Adrenal gland (tissue), 5 donors: ENCODE results near the gene ABCD1.
"Not testable (repeated sequence)": the region's sequence is repeated elsewhere in the genome, so short reads cannot be mapped to it uniquely, and the experiment has no call there.

Experiments
- POLR2A ChIP-seq, 2 donors: fragments of 450-650 bp; IDR thresholded peaks; one replicate each; pipeline ENCODE4 v1.6.1; 2017; ENCODE audit warnings: antibody characterized with exemption in 2 of 2, mild to moderate bottlenecking in 2 of 2, moderate library complexity in 1 of 2
- TF ChIP-seq, protein P1 (sequence below), 6 experiments: fragments of 450-650 bp in 4 of 6; fragments of 200-600 bp in 2 of 6; sonication (generic) in 1 of 6; IDR thresholded peaks; 1 replicate in 5 of 6; 2 replicates in 1 of 6; pipeline versions ENCODE4 v1.5.1 to v1.8.0; 2016 to 2021; ENCODE audit warnings: antibody characterized with exemption in 6 of 6, mild to moderate bottlenecking in 2 of 6, moderate library complexity in 1 of 6
- donor health status: DM: no; HTN: no; CAD: no.

DNA sequence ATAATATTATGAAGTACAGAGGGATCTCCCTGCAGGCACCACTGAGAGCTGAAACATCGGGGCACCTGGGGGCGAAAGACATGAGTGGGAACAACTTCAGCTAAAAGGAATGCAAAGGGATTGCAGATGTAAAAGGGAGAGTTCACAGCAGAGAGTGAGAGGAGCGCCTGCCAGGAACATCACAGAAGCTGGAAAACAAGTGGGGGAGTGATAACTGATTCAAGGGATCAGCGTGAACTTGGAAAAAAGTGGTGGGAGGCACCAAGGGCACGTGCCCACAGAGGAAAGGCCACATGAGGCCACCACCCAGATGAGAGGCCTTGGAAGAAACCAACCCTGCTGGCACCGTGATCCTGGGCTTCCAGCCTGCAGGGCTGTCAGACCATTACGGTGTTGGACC lies 24.4 kb downstream of the ABCD1 start:
- TF ChIP-seq, protein P1, sequence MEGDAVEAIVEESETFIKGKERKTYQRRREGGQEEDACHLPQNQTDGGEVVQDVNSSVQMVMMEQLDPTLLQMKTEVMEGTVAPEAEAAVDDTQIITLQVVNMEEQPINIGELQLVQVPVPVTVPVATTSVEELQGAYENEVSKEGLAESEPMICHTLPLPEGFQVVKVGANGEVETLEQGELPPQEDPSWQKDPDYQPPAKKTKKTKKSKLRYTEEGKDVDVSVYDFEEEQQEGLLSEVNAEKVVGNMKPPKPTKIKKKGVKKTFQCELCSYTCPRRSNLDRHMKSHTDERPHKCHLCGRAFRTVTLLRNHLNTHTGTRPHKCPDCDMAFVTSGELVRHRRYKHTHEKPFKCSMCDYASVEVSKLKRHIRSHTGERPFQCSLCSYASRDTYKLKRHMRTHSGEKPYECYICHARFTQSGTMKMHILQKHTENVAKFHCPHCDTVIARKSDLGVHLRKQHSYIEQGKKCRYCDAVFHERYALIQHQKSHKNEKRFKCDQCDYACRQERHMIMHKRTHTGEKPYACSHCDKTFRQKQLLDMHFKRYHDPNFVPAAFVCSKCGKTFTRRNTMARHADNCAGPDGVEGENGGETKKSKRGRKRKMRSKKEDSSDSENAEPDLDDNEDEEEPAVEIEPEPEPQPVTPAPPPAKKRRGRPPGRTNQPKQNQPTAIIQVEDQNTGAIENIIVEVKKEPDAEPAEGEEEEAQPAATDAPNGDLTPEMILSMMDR (IDR thresholded peaks at IDR 0.05), result not testable (repeated sequence)
- not testable (repeated sequence) for TF ChIP-seq POLR2A (IDR thresholded peaks at IDR 0.05)
